GM21576 (cell line): ENCODE data around the gene PSMD11.

ENCODE experiments used
- ATAC-seq: cut with Tn5 transposase; IDR thresholded peaks from one replicate; pipeline ENCODE4 v1.9.1; 2021; ENCODE audit warnings: mild to moderate bottlenecking, moderate library complexity; ENCODE audit not compliant: unreplicated experiment

The PSMD11 gene

GRCh38 chr17:32527146-32527545, 82.8 kb downstream of the PSMD11 start:
- no peak for ATAC-seq

- ATAC-seq, result no peak
Measured at GRCh38 chr17:32528825-32529224, 84.5 kb downstream of the PSMD11 start.

- ATAC-seq, result no peak
Measured at GRCh38 chr17:32529604-32530003, 85.3 kb downstream of the PSMD11 start.
